Transverse colon (tissue), 4 donors: ENCODE data around the gene GPC6. TPM values are rescaled to one million over a fixed set of nuclear protein-coding genes. Genes with fewer than 3 reads are reported as not detected.

Source experiments
- DNase-seq: peaks from one replicate; pipeline ENCODE4 v3.0.0-alpha.2; 2019
- H3K27ac ChIP-seq, 4 donors: fragments of 200-600 bp; sonication (generic); 2 replicates each; pipeline ENCODE4 v1.5.1; 2016 to 2018; ENCODE audit warnings: inconsistent platforms in 4 of 4
- H3K27me3 ChIP-seq: fragments of 200-600 bp; sonication (generic); 2 replicates; pipeline ENCODE4 v1.5.1; 2017; ENCODE audit warnings: inconsistent platforms
- H3K36me3 ChIP-seq, 4 donors: fragments of 200-600 bp; sonication (generic); 2 replicates each; pipeline ENCODE4 v1.5.1; 2017 to 2019; ENCODE audit warnings: inconsistent platforms in 4 of 4
- H3K4me1 ChIP-seq, 4 donors: fragments of 200-600 bp; sonication (generic); 2 replicates each; pipeline ENCODE4 v1.5.1; 2017 to 2020; ENCODE audit warnings: inconsistent platforms in 4 of 4
- H3K4me3 ChIP-seq, 4 donors: fragments of 200-600 bp; sonication (generic); 1 replicate in 1 of 4; 2 replicates in 3 of 4; pipeline versions ENCODE4 v1.5.1 to v1.6.1; 2017 to 2019; ENCODE audit warnings: inconsistent platforms in 4 of 4
- H3K9me3 ChIP-seq, 2 donors: fragments of 200-600 bp; sonication (generic); 2 replicates each; pipeline ENCODE4 v1.5.1; 2017 to 2019; ENCODE audit warnings: inconsistent platforms in 2 of 2
- EP300 ChIP-seq: sonication (generic); formaldehyde crosslinking; IDR thresholded peaks from one replicate; pipeline ENCODE4 v1.6.1; 2017; ENCODE audit warnings: antibody characterized with exemption, low read depth
- POLR2A ChIP-seq: fragments of 450-650 bp; IDR thresholded peaks from one replicate; pipeline ENCODE4 v1.6.1; 2016; ENCODE audit warnings: antibody characterized with exemption, mild to moderate bottlenecking, moderate library complexity
- POLR2AphosphoS5 ChIP-seq, 3 donors: sonication (generic); formaldehyde crosslinking; IDR thresholded peaks; one replicate each; pipeline ENCODE4 v1.6.1; 2016; ENCODE audit warnings: antibody characterized with exemption in 3 of 3
- WGBS, 2 donors: methylation state at CpG; one replicate each; pipeline ENCODE4 v1.1.5; 2018; ENCODE audit warnings: low coverage in 1 of 2; 5-methylcytosine and 5-hydroxymethylcytosine counted together
- in situ Hi-C, 4 donors: fragments of 200-750 bp; cut with MboI; loops; one replicate each; pipeline versions ENCODE4 v1.15.0 to v1.15.1; 2017; ENCODE audit warnings: low sequenced_read_pairs in 3 of 4, low pct_ligation_motif_present in 1 of 4, low pct_unique_long_range_greater_than_20kb in 1 of 4
- intact Hi-C: fragments of 100-400 bp; cut with DNase I; formaldehyde crosslinking; loops from one replicate; pipeline ENCODE4 v1.15.1; 2023; ENCODE audit warnings: low total_unique reads
- total RNA-seq, 4 donors: library from RNA; depleted of rRNA; stranded (reverse); fragments of >200 nt; gene quantifications; one replicate each; pipeline ENCODE4 v1.1.0, GENCODE V29; 2016
- TF ChIP-seq, protein P1 (sequence below), 5 experiments: fragments of 200-600 bp in 3 of 5; fragments of 450-650 bp in 2 of 5; sonication (generic) in 3 of 5; IDR thresholded peaks; 1 replicate in 2 of 5; 2 replicates in 3 of 5; pipeline ENCODE4 v1.5.1; 2016 to 2017; ENCODE audit warnings: antibody characterized with exemption in 5 of 5, inconsistent platforms in 3 of 5, mild to moderate bottlenecking in 2 of 5, moderate library complexity in 1 of 5

Gene GPC6
- total RNA-seq, 4 donors from 2014 or later, result 0.75 to 5.7 (median 4.0) TPM

- no peaks in the 10 kb centered on the region for H3K9me3 ChIP-seq
- H3K27me3 ChIP-seq, result no peaks in the 10 kb centered on the region
- in situ Hi-C loops, result no loop called here
- no peaks in the 10 kb centered on the region for H3K4me1 ChIP-seq
- no peak for DNase-seq
- H3K27ac ChIP-seq, result no peak overlapping the region
- intact Hi-C loops, result no loop called here
- no peak overlapping the region for H3K4me3 ChIP-seq
- WGBS, 2 donors, result 68 to 85% methylated on average over 1 of the region's 1 CpG
- TF ChIP-seq, protein P1, sequence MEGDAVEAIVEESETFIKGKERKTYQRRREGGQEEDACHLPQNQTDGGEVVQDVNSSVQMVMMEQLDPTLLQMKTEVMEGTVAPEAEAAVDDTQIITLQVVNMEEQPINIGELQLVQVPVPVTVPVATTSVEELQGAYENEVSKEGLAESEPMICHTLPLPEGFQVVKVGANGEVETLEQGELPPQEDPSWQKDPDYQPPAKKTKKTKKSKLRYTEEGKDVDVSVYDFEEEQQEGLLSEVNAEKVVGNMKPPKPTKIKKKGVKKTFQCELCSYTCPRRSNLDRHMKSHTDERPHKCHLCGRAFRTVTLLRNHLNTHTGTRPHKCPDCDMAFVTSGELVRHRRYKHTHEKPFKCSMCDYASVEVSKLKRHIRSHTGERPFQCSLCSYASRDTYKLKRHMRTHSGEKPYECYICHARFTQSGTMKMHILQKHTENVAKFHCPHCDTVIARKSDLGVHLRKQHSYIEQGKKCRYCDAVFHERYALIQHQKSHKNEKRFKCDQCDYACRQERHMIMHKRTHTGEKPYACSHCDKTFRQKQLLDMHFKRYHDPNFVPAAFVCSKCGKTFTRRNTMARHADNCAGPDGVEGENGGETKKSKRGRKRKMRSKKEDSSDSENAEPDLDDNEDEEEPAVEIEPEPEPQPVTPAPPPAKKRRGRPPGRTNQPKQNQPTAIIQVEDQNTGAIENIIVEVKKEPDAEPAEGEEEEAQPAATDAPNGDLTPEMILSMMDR (IDR thresholded peaks at IDR 0.05), result no peak
- TF ChIP-seq POLR2AphosphoS5 (IDR thresholded peaks at IDR 0.05) (no peak), POLR2A (no peak), EP300 (no peak)
- H3K36me3 ChIP-seq, result no peaks in the 10 kb centered on the region
Measured at GRCh38 chr13:94228763-94229162, 1002.2 kb downstream of the GPC6 start.

GRCh38 chr13:94232161-94232950 lies 1005.7 kb downstream of the GPC6 start:
- in situ Hi-C loops (no loop called here), intact Hi-C loops (no loop called here)
- no peaks in the 10 kb centered on the region for H3K9me3 ChIP-seq
- TF ChIP-seq EP300, result no peak
- TF ChIP-seq POLR2A, result no peak
- H3K27ac ChIP-seq, result no peak overlapping the region
- H3K27me3 ChIP-seq, result no peaks in the 10 kb centered on the region
- no peak for DNase-seq
- H3K36me3 ChIP-seq, result no peaks in the 10 kb centered on the region
- no peak overlapping the region for H3K4me3 ChIP-seq
- no peaks in the 10 kb centered on the region for H3K4me1 ChIP-seq
- 66 to 73% methylated on average over 4 to 9 of the region's 9 CpGs for WGBS, 2 donors

DNA sequence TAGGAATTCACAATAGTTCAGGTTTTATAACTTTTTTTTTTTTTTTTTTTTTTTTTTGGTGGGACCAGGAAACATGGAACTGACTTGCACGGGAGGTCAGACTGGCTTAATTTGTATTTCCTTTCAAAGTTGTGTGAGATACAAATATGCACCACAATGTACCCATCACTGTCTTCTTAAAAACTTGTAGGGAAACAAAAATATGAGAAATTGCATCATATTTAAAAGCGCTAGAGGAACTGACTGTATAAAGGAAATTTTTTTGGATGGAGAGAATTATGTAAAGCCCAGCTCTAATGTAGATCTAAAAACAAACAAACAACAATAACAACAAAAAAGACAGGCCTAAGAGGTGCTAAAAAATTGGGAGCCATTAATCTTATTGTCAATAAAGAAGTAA lies 1006.3 kb downstream of the GPC6 start:
- H3K9me3 ChIP-seq, result no peaks in the 10 kb centered on the region
- no peaks in the 10 kb centered on the region for H3K27me3 ChIP-seq
- no peaks in the 10 kb centered on the region for H3K4me1 ChIP-seq
- H3K4me3 ChIP-seq, result no peak overlapping the region
- in situ Hi-C loops, result no loop called here
- WGBS, 2 donors, result 88 to 92% methylated on average over 2 of the region's 2 CpGs
- TF ChIP-seq, protein P1 (IDR thresholded peaks at IDR 0.05), result no peak
- TF ChIP-seq EP300, result no peak
- no peak for DNase-seq
- intact Hi-C loops, result no loop called here
- H3K27ac ChIP-seq, result no peak overlapping the region
- no peaks in the 10 kb centered on the region for H3K36me3 ChIP-seq

GRCh38 chr13:94233401-94233800 lies 1006.8 kb downstream of the GPC6 start:
- no peak overlapping the region for H3K27ac ChIP-seq
- no peak for DNase-seq
- intact Hi-C loops, result no loop called here
- TF ChIP-seq POLR2AphosphoS5 (IDR thresholded peaks at IDR 0.05), result no peak
- TF ChIP-seq POLR2A, result no peak
- TF ChIP-seq, protein P1 (IDR thresholded peaks at IDR 0.05), result no peak
- TF ChIP-seq EP300, result no peak
- no peaks in the 10 kb centered on the region for H3K36me3 ChIP-seq
- in situ Hi-C loops, result no loop called here
- no peaks in the 10 kb centered on the region for H3K4me1 ChIP-seq
- H3K27me3 ChIP-seq, result no peaks in the 10 kb centered on the region
- H3K9me3 ChIP-seq, result no peaks in the 10 kb centered on the region
- no peak overlapping the region for H3K4me3 ChIP-seq
- 50 to 72% methylated on average over 5 of the region's 5 CpGs for WGBS, 2 donors

DNA sequence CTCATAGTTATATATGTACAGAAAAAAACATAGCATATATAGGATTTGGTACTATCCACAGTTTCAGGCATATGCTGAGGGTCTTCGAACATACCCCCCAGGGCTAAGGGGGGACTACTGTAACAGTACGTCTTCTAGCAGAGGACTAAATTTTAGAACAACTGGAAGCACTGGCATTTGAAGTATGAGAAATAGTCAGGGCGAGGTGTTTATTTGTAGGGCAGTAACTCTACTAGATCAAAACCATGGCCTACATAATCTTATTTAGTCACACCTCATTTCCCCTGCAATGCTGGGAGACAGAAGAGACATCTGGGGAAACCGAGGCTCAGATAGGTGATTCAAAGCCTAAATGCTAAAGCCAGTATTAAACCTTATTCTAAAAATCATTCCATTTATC lies 1007.2 kb downstream of the GPC6 start:
- Histone ChIP-seq H3K27me3 (no peaks in the 10 kb centered on the region), H3K27ac (no peak overlapping the region), H3K4me1 (no peaks in the 10 kb centered on the region), H3K4me3 (no peak overlapping the region), H3K9me3 (no peaks in the 10 kb centered on the region), H3K36me3 (no peaks in the 10 kb centered on the region)
- intact Hi-C loops, result no loop called here
- TF ChIP-seq, protein P1 (IDR thresholded peaks at IDR 0.05), result no peak
- no peak for TF ChIP-seq EP300
- no peak for TF ChIP-seq POLR2AphosphoS5 (IDR thresholded peaks at IDR 0.05)
- no peak for TF ChIP-seq POLR2A
- no peak for DNase-seq
- in situ Hi-C loops, result no loop called here
- 75 to 85% methylated on average over 2 to 4 of the region's 4 CpGs for WGBS, 2 donors
